IMR-90 (cell line): ENCODE data around the gene INPP4A. TPM values are rescaled to one million over a fixed set of nuclear protein-coding genes. Genes with fewer than 3 reads are reported as not detected.

Experiments used
- ATAC-seq: fragments of 200-7000 bp; cut with Tn5 transposase; 2 replicates; pipeline ENCODE4 v1.9.1; 2020; ENCODE audit warnings: low read depth, mild to moderate bottlenecking, moderate library complexity
- BruUV-seq: library from RNA; stranded (reverse); fragments of 400-500 nt; replicated peaks from 2 replicates; lab custom pipeline; 2021; lab: Mats Ljungman, UMichigan
- CTCF ChIA-PET: fragments of 300-600 bp; formaldehyde crosslinking; extraction: SDS; loops from one replicate; lab custom pipeline; 2021; ENCODE audit warnings: antibody characterized with exemption; lab: Yijun Ruan, JAX
- POLR2A ChIA-PET: fragments of 300-600 bp; sonication (Branson Sonifier 250); formaldehyde crosslinking; loops from one replicate; lab custom pipeline; 2022; ENCODE audit warnings: antibody characterized with exemption; ENCODE audit not compliant: unreplicated experiment; lab: Charles Lee
- DNase-seq: peaks from one replicate; pipeline ENCODE4 v3.0.0; 2013
- H2AFZ ChIP-seq: replicated peaks from 2 replicates; pipeline ENCODE3; 2013; ENCODE audit warnings: low read length, mild to moderate bottlenecking; ENCODE audit not compliant: poor library complexity
- H2AK5ac ChIP-seq: 2 replicates; pipeline ENCODE4 v1.6.1; 2013; ENCODE audit warnings: low read depth, low read length, inconsistent platforms
- H2AK9ac ChIP-seq: replicated peaks from 2 replicates; pipeline ENCODE3; 2013; ENCODE audit warnings: mild to moderate bottlenecking, low read depth, low read length, moderate library complexity; ENCODE audit not compliant: poor library complexity
- H2BK120ac ChIP-seq: 2 replicates; pipeline ENCODE4 v1.6.1; 2013; ENCODE audit warnings: low read depth, low read length, inconsistent platforms
- H2BK15ac ChIP-seq: 3 replicates; pipeline ENCODE4 v1.6.1; 2013; ENCODE audit warnings: low read depth, low read length, inconsistent platforms
- H2BK20ac ChIP-seq: 2 replicates; pipeline ENCODE4 v1.6.1; 2013; ENCODE audit warnings: low read depth, mild to moderate bottlenecking, inconsistent platforms, low read length, moderate library complexity
- H2BK5ac ChIP-seq: 2 replicates; pipeline ENCODE4 v1.6.1; 2013; ENCODE audit warnings: mild to moderate bottlenecking, low read depth, low read length, inconsistent platforms; ENCODE audit not compliant: poor library complexity, severe bottlenecking
- H3K14ac ChIP-seq: replicated peaks from 2 replicates; pipeline ENCODE4 v1.6.1; 2013; ENCODE audit warnings: low read depth, low read length, inconsistent platforms
- H3K18ac ChIP-seq: 2 replicates; pipeline ENCODE4 v1.6.1; 2013; ENCODE audit warnings: low read depth, low read length, control low read depth
- H3K23ac ChIP-seq: 2 replicates; pipeline ENCODE4 v1.6.1; 2013; ENCODE audit warnings: low read depth, low read length, inconsistent platforms
- H3K27ac ChIP-seq: 2 replicates; pipeline ENCODE4 v1.5.1; 2013; ENCODE audit warnings: mild to moderate bottlenecking, control low read depth, low read length; ENCODE audit not compliant: insufficient read depth
- H3K27me3 ChIP-seq: 2 replicates; pipeline ENCODE4 v1.6.1; 2013; ENCODE audit warnings: low read length; ENCODE audit not compliant: control insufficient read depth, insufficient read depth
- H3K36me3 ChIP-seq: 2 replicates; pipeline ENCODE4 v1.6.1; 2013; ENCODE audit warnings: low read length, mixed read lengths; ENCODE audit not compliant: control insufficient read depth, insufficient read depth
- H3K4ac ChIP-seq: 2 replicates; pipeline ENCODE4 v1.6.1; 2013; ENCODE audit warnings: low read depth, low read length, inconsistent platforms
- H3K4me1 ChIP-seq: 2 replicates; pipeline ENCODE4 v1.6.1; 2013; ENCODE audit warnings: low read length, mixed read lengths; ENCODE audit not compliant: control insufficient read depth, insufficient read depth
- H3K4me2 ChIP-seq: 2 replicates; pipeline ENCODE4 v1.6.1; 2013; ENCODE audit warnings: low read depth, mild to moderate bottlenecking, control low read depth, low read length, moderate library complexity
- H3K4me3 ChIP-seq: 2 replicates; pipeline ENCODE4 v1.5.1; 2013; ENCODE audit warnings: low read depth, mild to moderate bottlenecking, control low read depth, low read length, moderate library complexity; ENCODE audit not compliant: insufficient read depth
- H3K56ac ChIP-seq: 2 replicates; pipeline ENCODE4 v1.6.1; 2013; ENCODE audit warnings: low read length, inconsistent platforms; ENCODE audit not compliant: insufficient read depth; ENCODE audit errors: extremely low read depth
- H3K79me1 ChIP-seq, 2 experiments: 2 replicates each; pipeline ENCODE4 v1.6.1; 2013; ENCODE audit warnings: low read length in 2 of 2, inconsistent platforms in 1 of 2, low read depth in 1 of 2
- H3K9ac ChIP-seq: 2 replicates; pipeline ENCODE4 v1.6.1; 2013; ENCODE audit warnings: low read depth, low read length, control low read depth
- H3K9me1 ChIP-seq: 2 replicates; pipeline ENCODE4 v1.6.1; 2013; ENCODE audit warnings: low read length, inconsistent platforms; ENCODE audit not compliant: insufficient read depth
- H3K9me3 ChIP-seq: 2 replicates; pipeline ENCODE4 v1.6.1; 2013; ENCODE audit warnings: low read length; ENCODE audit not compliant: control insufficient read depth, insufficient read depth
- H4K20me1 ChIP-seq: 2 replicates; pipeline ENCODE4 v1.6.1; 2013; ENCODE audit warnings: low read length, inconsistent platforms; ENCODE audit not compliant: insufficient read depth
- H4K5ac ChIP-seq: 2 replicates; pipeline ENCODE4 v1.6.1; 2013; ENCODE audit warnings: mild to moderate bottlenecking, low read depth, low read length, control low read depth
- H4K8ac ChIP-seq, 2 experiments: 2 replicates each; pipeline ENCODE4 v1.6.1; 2013; ENCODE audit warnings: low read depth in 2 of 2, low read length in 2 of 2, control low read depth in 1 of 2, inconsistent platforms in 1 of 2
- H4K91ac ChIP-seq: 2 replicates; pipeline ENCODE4 v1.6.1; 2013; ENCODE audit warnings: low read depth, low read length, inconsistent platforms; ENCODE audit not compliant: insufficient read depth
- BHLHE40 ChIP-seq: fragments of 150-350 bp; IDR thresholded peaks from 2 replicates; pipeline ENCODE4 v1.6.1; 2016; ENCODE audit warnings: mild to moderate bottlenecking, low read depth, low read length
- CEBPB ChIP-seq: IDR thresholded peaks from 2 replicates; pipeline ENCODE4 v1.6.1; 2012; ENCODE audit warnings: low read depth, low read length, improper control_type of control experiment
- CHD1 ChIP-seq: IDR thresholded peaks from 2 replicates; pipeline ENCODE4 v1.6.1; 2012; ENCODE audit warnings: low read depth, low read length, improper control_type of control experiment
- FOS ChIP-seq: fragments of 150-350 bp; IDR thresholded peaks from 2 replicates; pipeline ENCODE4 v1.6.1; 2016; ENCODE audit warnings: low read depth, low read length
- MAFK ChIP-seq: IDR thresholded peaks from 2 replicates; pipeline ENCODE4 v1.6.1; 2012; ENCODE audit warnings: low read depth, low read length, improper control_type of control experiment
- MAZ ChIP-seq: IDR thresholded peaks from 2 replicates; pipeline ENCODE4 v1.6.1; 2012; ENCODE audit warnings: low read depth, mild to moderate bottlenecking, low read length, improper control_type of control experiment, moderate library complexity, borderline replicate concordance
- MXI1 ChIP-seq: IDR thresholded peaks from 2 replicates; pipeline ENCODE4 v1.6.1; 2012; ENCODE audit warnings: low read depth, mild to moderate bottlenecking, low read length, moderate library complexity, borderline replicate concordance
- NFE2L2 ChIP-seq: fragments of 150-350 bp; IDR thresholded peaks from 2 replicates; pipeline ENCODE4 v1.6.1; 2016; ENCODE audit warnings: low read depth, mild to moderate bottlenecking, low read length
- POLR2A ChIP-seq: IDR thresholded peaks from 2 replicates; pipeline ENCODE4 v1.6.1; 2012; ENCODE audit warnings: mild to moderate bottlenecking, low read depth, low read length
- RAD21 ChIP-seq: IDR thresholded peaks from 2 replicates; pipeline ENCODE4 v1.6.1; 2012; ENCODE audit warnings: low read length, improper control_type of control experiment
- RCOR1 ChIP-seq: IDR thresholded peaks from 2 replicates; pipeline ENCODE4 v1.6.1; 2012; ENCODE audit warnings: mild to moderate bottlenecking, low read length, improper control_type of control experiment; ENCODE audit not compliant: insufficient replicate concordance
- RFX5 ChIP-seq: IDR thresholded peaks from 2 replicates; pipeline ENCODE4 v1.8.0; 2012; ENCODE audit warnings: low read depth, mild to moderate bottlenecking, low read length, moderate library complexity
- SMC3 ChIP-seq: fragments of 150-350 bp; IDR thresholded peaks from 2 replicates; pipeline ENCODE4 v1.6.1; 2016; ENCODE audit warnings: low read depth, mild to moderate bottlenecking, antibody characterized with exemption, low read length, moderate library complexity
- WGBS, 2 experiments: methylation state at CpG; one replicate each; pipeline versions ENCODE4 v1.1.5 to v1.1.7; 2013; ENCODE audit warnings: missing lambda C conversion rate in 2 of 2; ENCODE audit not compliant: insufficient read length in 1 of 2; ENCODE audit errors: extremely low coverage in 2 of 2; 5-methylcytosine and 5-hydroxymethylcytosine counted together
- dilution Hi-C: fragments of 300-500 bp; cut with HindIII; formaldehyde crosslinking; loops from one replicate; pipeline ENCODE4 v1.14.3; 2018; ENCODE audit warnings: low sequenced_read_pairs; ENCODE audit not compliant: unreplicated experiment
- in situ Hi-C: fragments of 300-500 bp; cut with MboI; formaldehyde crosslinking; loops from 3 replicates; pipeline ENCODE4 v1.14.3; 2019; ENCODE audit warnings: low sequenced_read_pairs, inconsistent platforms, mixed read lengths
- intact Hi-C: fragments of 100-400 bp; cut with micrococcal nuclease; formaldehyde crosslinking; loops from 2 replicates; pipeline ENCODE4 v1.10.0; 2022
- polyA plus RNA-seq, 3 experiments: library from polyadenylated mRNA; depleted of rRNA; stranded (reverse); fragments of >200 nt; gene quantifications; 2 replicates each; pipeline ENCODE4 v1.2.3, GENCODE V29; 2012; ENCODE audit warnings: low replicate concordance in 1 of 3
- total RNA-seq: library from RNA; depleted of rRNA; stranded (reverse); fragments of >200 nt; gene quantifications from 2 replicates; pipeline ENCODE4 v1.2.3, GENCODE V29; 2012
- TF ChIP-seq, protein P1 (sequence below): conservative IDR thresholded peaks from 2 replicates; pipeline ENCODE4 v1.5.1; 2012; ENCODE audit warnings: mild to moderate bottlenecking, low read depth, low read length, improper control_type of control experiment
- TF ChIP-seq, protein P2 (sequence below): fragments of 150-350 bp; IDR thresholded peaks from 2 replicates; pipeline ENCODE4 v1.6.1; 2017; ENCODE audit warnings: mild to moderate bottlenecking, antibody characterized with exemption, low read length, low read depth
- TF ChIP-seq, protein P3 (sequence below): fragments of 150-350 bp; IDR thresholded peaks from 2 replicates; pipeline ENCODE4 v1.6.1; 2016; ENCODE audit warnings: low read depth, mild to moderate bottlenecking, low read length, moderate library complexity, borderline replicate concordance

INPP4A gene
- total and polyA plus RNA-seq, 2 of the 4 experiments (the other 2 are of a cell fraction): 14.5 to 27.1 TPM

DNA sequence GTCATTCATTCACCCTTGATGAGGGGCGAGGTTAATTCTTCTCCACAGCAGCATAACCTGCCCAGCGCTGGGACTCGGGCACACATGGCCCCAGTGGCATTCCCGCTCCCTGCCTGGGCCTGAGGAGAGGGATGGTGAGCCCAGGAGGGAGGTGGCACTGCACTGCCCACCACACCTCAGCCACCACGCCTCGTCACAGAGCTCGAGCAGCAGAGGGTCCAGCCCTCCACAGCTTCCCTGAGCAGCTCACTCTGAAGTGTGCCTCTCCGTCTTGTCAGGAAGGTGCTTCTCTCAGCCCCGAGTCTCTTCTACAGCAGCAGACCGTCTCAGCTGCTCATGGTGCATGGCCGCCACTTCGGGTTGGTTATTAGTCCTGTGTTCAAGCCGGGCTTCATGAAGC lies 128.8 kb downstream of the INPP4A start:
- Histone ChIP-seq H3K4me2 (no peak overlapping the region), H4K20me1 (peaks cover 4% of the 10 kb centered on the region; the same call in 1 of the 2 replicates), H3K27ac (no peak overlapping the region), H3K9me1 (peaks cover 9% of the 10 kb centered on the region), H3K4me1 (no peaks in the 10 kb centered on the region), H2BK20ac (no peak overlapping the region), H2BK120ac (no peak overlapping the region), H3K4ac (no peak overlapping the region), H3K9ac (no peak overlapping the region), H3K14ac (no peak overlapping the region), H2AFZ (no peak overlapping the region), H3K4me3 (no peak overlapping the region), H2BK15ac (no peak overlapping the region), H3K79me1 (no peaks in the 10 kb centered on the region; a peak in 1 of 4 replicates), H2AK9ac (no peak overlapping the region), H3K23ac (no peak overlapping the region), H3K18ac (no peak overlapping the region), H3K36me3 (peaks cover 37% of the 10 kb centered on the region), H2BK5ac (no peak overlapping the region), H3K9me3 (no peaks in the 10 kb centered on the region), H3K27me3 (no peaks in the 10 kb centered on the region), H4K5ac (no peak overlapping the region), H4K91ac (no peak overlapping the region), H4K8ac (no peak overlapping the region), H2AK5ac (no peak overlapping the region), H3K56ac (no peak overlapping the region)
- no peak for TF ChIP-seq RAD21
- TF ChIP-seq, protein P1, sequence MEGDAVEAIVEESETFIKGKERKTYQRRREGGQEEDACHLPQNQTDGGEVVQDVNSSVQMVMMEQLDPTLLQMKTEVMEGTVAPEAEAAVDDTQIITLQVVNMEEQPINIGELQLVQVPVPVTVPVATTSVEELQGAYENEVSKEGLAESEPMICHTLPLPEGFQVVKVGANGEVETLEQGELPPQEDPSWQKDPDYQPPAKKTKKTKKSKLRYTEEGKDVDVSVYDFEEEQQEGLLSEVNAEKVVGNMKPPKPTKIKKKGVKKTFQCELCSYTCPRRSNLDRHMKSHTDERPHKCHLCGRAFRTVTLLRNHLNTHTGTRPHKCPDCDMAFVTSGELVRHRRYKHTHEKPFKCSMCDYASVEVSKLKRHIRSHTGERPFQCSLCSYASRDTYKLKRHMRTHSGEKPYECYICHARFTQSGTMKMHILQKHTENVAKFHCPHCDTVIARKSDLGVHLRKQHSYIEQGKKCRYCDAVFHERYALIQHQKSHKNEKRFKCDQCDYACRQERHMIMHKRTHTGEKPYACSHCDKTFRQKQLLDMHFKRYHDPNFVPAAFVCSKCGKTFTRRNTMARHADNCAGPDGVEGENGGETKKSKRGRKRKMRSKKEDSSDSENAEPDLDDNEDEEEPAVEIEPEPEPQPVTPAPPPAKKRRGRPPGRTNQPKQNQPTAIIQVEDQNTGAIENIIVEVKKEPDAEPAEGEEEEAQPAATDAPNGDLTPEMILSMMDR: no peak
- no peak for TF ChIP-seq RCOR1
- no peak for TF ChIP-seq CEBPB
- TF ChIP-seq SMC3: no peak
- no peak for TF ChIP-seq MXI1
- TF ChIP-seq NFE2L2: no peak
- TF ChIP-seq, protein P2, sequence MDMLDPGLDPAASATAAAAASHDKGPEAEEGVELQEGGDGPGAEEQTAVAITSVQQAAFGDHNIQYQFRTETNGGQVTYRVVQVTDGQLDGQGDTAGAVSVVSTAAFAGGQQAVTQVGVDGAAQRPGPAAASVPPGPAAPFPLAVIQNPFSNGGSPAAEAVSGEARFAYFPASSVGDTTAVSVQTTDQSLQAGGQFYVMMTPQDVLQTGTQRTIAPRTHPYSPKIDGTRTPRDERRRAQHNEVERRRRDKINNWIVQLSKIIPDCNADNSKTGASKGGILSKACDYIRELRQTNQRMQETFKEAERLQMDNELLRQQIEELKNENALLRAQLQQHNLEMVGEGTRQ: no peak
- TF ChIP-seq, protein P3, sequence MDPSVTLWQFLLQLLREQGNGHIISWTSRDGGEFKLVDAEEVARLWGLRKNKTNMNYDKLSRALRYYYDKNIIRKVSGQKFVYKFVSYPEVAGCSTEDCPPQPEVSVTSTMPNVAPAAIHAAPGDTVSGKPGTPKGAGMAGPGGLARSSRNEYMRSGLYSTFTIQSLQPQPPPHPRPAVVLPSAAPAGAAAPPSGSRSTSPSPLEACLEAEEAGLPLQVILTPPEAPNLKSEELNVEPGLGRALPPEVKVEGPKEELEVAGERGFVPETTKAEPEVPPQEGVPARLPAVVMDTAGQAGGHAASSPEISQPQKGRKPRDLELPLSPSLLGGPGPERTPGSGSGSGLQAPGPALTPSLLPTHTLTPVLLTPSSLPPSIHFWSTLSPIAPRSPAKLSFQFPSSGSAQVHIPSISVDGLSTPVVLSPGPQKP: no peak
- no peak for TF ChIP-seq FOS
- TF ChIP-seq CHD1: no peak
- TF ChIP-seq POLR2A: no peak
- TF ChIP-seq MAZ: no peak
- no peak for TF ChIP-seq MAFK
- TF ChIP-seq BHLHE40: no peak
- TF ChIP-seq RFX5: no peak
- dilution Hi-C loops: no loop called here
- in situ Hi-C loops: no loop called here
- BruUV-seq: no TSS peak
- intact Hi-C loops: no loop called here
- DNase-seq (no peak), ATAC-seq (no peak)
- WGBS, 2 experiments: no CpG with 5 or more reads among the region's 13 CpGs
- ChIA-PET CTCF (no interaction called here), POLR2A (no interaction called here)
